22Rv1 (cell line): ENCODE results near the gene CNTLN.

Source experiments
- H3K27ac ChIP-seq: fragments of 450-650 bp; 2 replicates; pipeline ENCODE4 v1.5.1; 2017
- CTCF ChIP-seq: fragments of 450-650 bp; IDR thresholded peaks from 2 replicates; pipeline ENCODE4 v1.5.1; 2017; ENCODE audit warnings: mild to moderate bottlenecking
- ZFX ChIP-seq: fragments of 450-650 bp; IDR thresholded peaks from 2 replicates; pipeline ENCODE4 v1.6.1; 2017; ENCODE audit warnings: antibody characterized with exemption, borderline replicate concordance

The CNTLN gene

GRCh38 chr9:17486396-17486795, 351.6 kb downstream of the CNTLN start:
- H3K27ac ChIP-seq = no peak overlapping the region
- TF ChIP-seq CTCF = no peak
- TF ChIP-seq ZFX = no peak

DNA sequence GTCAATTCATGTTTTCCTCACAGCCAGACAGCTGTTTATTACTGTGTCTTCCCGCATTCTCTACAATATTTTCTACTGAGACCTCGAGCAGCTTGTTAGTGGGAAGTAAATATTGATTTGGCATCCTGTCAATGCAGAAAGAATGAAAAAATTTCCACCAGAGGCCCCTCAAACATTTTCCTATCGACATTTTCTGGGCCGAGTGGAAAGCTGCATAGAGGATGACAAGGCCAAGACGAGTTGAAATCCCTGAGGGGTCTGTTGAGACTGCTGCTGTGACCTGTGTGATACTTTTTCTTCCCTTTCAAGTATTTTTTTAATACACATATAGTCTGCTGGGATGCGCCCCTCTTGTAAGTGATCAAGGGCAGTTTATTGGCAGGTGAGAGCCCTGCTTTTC, 352.6 kb downstream of the CNTLN start:
- TF ChIP-seq CTCF (no peak), ZFX (no peak)
- H3K27ac ChIP-seq = no peak overlapping the region

GRCh38 chr9:17488662-17489061, 353.8 kb downstream of the CNTLN start:
- H3K27ac ChIP-seq = no peak overlapping the region
- TF ChIP-seq ZFX (no peak), CTCF (no peak)

GRCh38 chr9:17490110-17490509, 355.3 kb downstream of the CNTLN start:
- no peak overlapping the region for H3K27ac ChIP-seq
- no peak for TF ChIP-seq CTCF
- no peak for TF ChIP-seq ZFX

- no peak overlapping the region for H3K27ac ChIP-seq
- TF ChIP-seq ZFX (no peak), CTCF (no peak)
These were observed 356.9 kb downstream of the CNTLN start for GRCh38 chr9:17491780-17492179.

- no peak for TF ChIP-seq CTCF
- no peak for TF ChIP-seq ZFX
- no peak overlapping the region for H3K27ac ChIP-seq
These were observed 368.4 kb downstream of the CNTLN start for GRCh38 chr9:17503196-17503595.

DNA sequence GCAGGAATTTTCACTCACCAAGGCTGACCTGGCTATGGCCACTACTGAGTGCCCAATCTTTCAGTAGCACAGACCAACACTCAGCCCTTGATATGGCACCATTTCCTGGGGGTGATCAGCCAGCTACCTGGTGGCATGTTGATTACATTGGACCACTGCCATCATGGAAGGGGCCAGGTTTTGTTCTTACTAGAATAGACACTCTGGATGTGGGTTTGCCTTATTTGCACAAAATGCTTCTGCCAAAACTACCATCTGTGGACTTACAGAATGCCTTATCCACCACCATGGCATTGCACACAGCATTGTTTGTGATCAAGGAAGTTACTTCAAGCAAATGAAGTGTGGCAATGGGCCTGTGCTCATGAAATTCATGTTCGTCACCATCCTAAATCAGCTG, 374.3 kb downstream of the CNTLN start:
- H3K27ac ChIP-seq = no peak overlapping the region
- no peak for TF ChIP-seq CTCF
- TF ChIP-seq ZFX = no peak
